B cell (primary cell): Measurements from ENCODE around the gene NFYC.

ENCODE experiments used
- CTCF ChIP-seq: fragments of 200-600 bp; IDR thresholded peaks from one replicate; pipeline ENCODE4 v1.8.0; 2022; ENCODE audit warnings: antibody characterized with exemption, mild to moderate bottlenecking
- EZH2 ChIP-seq: IDR thresholded peaks from 2 replicates; pipeline ENCODE4 v1.6.1; 2012; ENCODE audit warnings: borderline replicate concordance, low read depth, mild to moderate bottlenecking, moderate library complexity, low read length; ENCODE audit not compliant: insufficient read depth, poor library complexity, severe bottlenecking

DNA sequence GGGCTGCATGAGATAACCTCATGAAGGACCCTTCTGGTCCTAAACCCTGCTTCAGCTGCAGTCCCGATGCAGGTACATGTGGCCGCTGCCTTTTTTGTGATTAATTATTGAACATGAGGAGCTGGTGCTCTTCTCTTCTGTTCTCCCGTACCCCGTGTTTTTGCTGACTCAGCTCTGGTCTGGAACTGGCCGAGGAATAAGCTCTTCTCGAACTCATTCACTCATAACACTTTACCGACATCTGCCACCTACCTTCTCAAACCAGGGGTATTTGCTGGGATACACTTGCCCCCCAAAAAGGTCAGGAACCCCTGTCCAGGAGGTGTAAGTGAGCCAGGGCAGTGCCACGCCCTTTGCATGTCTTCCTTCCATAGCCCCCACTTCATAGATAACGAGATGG is 123.9 kb downstream of the NFYC start:
- TF ChIP-seq CTCF, result no peak
- TF ChIP-seq EZH2, result no peak
